SK-N-MC (cell line): ENCODE measurements around the gene MYO5C.
A peak's percentile ranks its signal among the peaks of the same experiment; 100 is the strongest.

ENCODE experiments used
- DNase-seq: peaks from one replicate; pipeline ENCODE4 v3.0.0-alpha.2; 2011; ENCODE audit warnings: low read depth, low spot score
- H3K27ac ChIP-seq: fragments of 200-600 bp; sonication (generic); 2 replicates; pipeline ENCODE4 v1.5.1; 2016; ENCODE audit warnings: mixed run types
- H3K36me3 ChIP-seq: fragments of 200-600 bp; sonication (generic); 2 replicates; pipeline ENCODE4 v1.6.1; 2017; ENCODE audit warnings: antibody characterized with exemption, low read length, mixed read lengths; ENCODE audit not compliant: insufficient read depth
- H3K4me3 ChIP-seq: fragments of 200-600 bp; sonication (generic); 2 replicates; pipeline ENCODE4 v1.5.1; 2016
- H3K9ac ChIP-seq: fragments of 200-600 bp; sonication (generic); 2 replicates; pipeline ENCODE4 v1.8.0; 2017; ENCODE audit warnings: mixed run types, mixed read lengths; ENCODE audit not compliant: insufficient read length
- H3K9me3 ChIP-seq: fragments of 200-600 bp; sonication (generic); 2 replicates; pipeline ENCODE4 v1.6.1; 2017; ENCODE audit warnings: low read depth, mild to moderate bottlenecking, antibody characterized with exemption, low read length, moderate library complexity, mixed read lengths
- EZH2 ChIP-seq: fragments of 200-600 bp; sonication (generic); IDR thresholded peaks from one replicate; pipeline ENCODE4 v1.6.1; 2017; ENCODE audit warnings: antibody characterized with exemption
- FOXP2 ChIP-seq: optimal IDR thresholded peaks from 2 replicates; pipeline ENCODE3; 2011; ENCODE audit warnings: mild to moderate bottlenecking, moderate library complexity; ENCODE audit not compliant: insufficient read depth; ENCODE audit errors: extremely low read length, control extremely low read depth
- POLR2AphosphoS5 ChIP-seq: IDR thresholded peaks from 2 replicates; pipeline ENCODE4 v1.6.1; 2012; ENCODE audit warnings: mild to moderate bottlenecking, low read depth, low read length, borderline replicate concordance

MYO5C gene

GRCh38 chr15:52144656-52145178, 150.9 kb downstream of the MYO5C start:
- Histone ChIP-seq H3K4me3 (no peak overlapping the region), H3K27ac (peak overlapping the region; percentile 73), H3K36me3 (no peaks in the 10 kb centered on the region), H3K9me3 (no peaks in the 10 kb centered on the region), H3K9ac (no peak overlapping the region)
- no peak for DNase-seq
- TF ChIP-seq POLR2AphosphoS5 (no peak), FOXP2 (no peak), EZH2 (no peak)

DNA sequence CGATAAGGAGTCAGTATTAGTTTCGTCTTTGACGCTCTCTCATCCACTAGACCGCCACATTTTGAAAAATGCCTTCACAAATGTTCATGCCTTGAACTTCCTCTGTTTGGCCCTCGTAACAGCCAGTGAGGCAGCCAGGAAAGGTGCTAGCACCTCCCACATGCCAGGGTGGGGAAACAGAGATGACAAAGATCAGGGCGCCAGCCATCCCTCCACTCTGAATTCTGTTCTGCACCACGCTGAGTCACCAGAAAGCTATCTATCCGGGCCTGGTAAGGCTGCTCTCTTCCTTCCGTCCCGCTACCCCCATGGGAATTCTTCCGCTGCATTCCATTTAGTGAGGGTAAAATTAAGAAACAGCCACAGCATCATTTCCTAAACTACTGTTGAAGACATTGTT, 151.7 kb downstream of the MYO5C start:
- peak; percentile 73 for DNase-seq
- H3K9ac ChIP-seq = no peak overlapping the region
- no peak overlapping the region for H3K4me3 ChIP-seq
- no peaks in the 10 kb centered on the region for H3K9me3 ChIP-seq
- TF ChIP-seq EZH2 = no peak
- TF ChIP-seq POLR2AphosphoS5 = no peak
- no peak for TF ChIP-seq FOXP2
- peak overlapping the region; percentile 73 for H3K27ac ChIP-seq
- no peaks in the 10 kb centered on the region for H3K36me3 ChIP-seq
